Esophagus squamous epithelium (tissue), 4 donors: ENCODE results near the gene ZC3H13.

ENCODE experiments used
- CTCF ChIP-seq, 6 experiments: fragments of 450-650 bp in 4 of 6; fragments of 200-600 bp in 2 of 6; sonication (generic) in 2 of 6; IDR thresholded peaks; one replicate each; pipeline ENCODE4 v1.5.1; 2016 to 2019; ENCODE audit warnings: antibody characterized with exemption in 6 of 6, mild to moderate bottlenecking in 4 of 6, moderate library complexity in 4 of 6
- POLR2A ChIP-seq, 4 donors: fragments of 450-650 bp; IDR thresholded peaks; one replicate each; pipeline ENCODE4 v1.6.1; 2017; ENCODE audit warnings: antibody characterized with exemption in 4 of 4, mild to moderate bottlenecking in 4 of 4, moderate library complexity in 3 of 4

- TF ChIP-seq CTCF (IDR thresholded peaks at IDR 0.05) (no peak), POLR2A (IDR thresholded peaks at IDR 0.05) (no peak)
These were observed 101.4 kb downstream of the ZC3H13 start for GRCh38 chr13:45951166-45951565.
